Smooth muscle cell (in vitro differentiated cells): ENCODE measurements around the gene HILPDA. TPM values are rescaled to one million over a fixed set of nuclear protein-coding genes. Genes with fewer than 3 reads are reported as not detected.

ENCODE experiments used
- DNase-seq: peaks from one replicate; lab custom pipeline; 2025; ENCODE audit not compliant: unreplicated experiment; lab: John Stamatoyannopoulos, UW
- H2AFZ ChIP-seq: fragments of 200-600 bp; sonication (generic); 2 replicates; pipeline ENCODE4 v1.6.0; 2016; ENCODE audit warnings: antibody characterized with exemption, low read depth, mild to moderate bottlenecking
- H3F3A ChIP-seq: fragments of 200-600 bp; sonication (generic); 2 replicates; pipeline ENCODE4 v1.6.0; 2017; ENCODE audit warnings: antibody characterized with exemption, low read depth
- H3K27ac ChIP-seq: fragments of 200-600 bp; sonication (generic); 2 replicates; pipeline ENCODE4 v1.5.1; 2016; ENCODE audit warnings: low read depth, mild to moderate bottlenecking
- H3K27me3 ChIP-seq: fragments of 200-600 bp; sonication (generic); 2 replicates; pipeline ENCODE4 v1.6.1; 2016; ENCODE audit warnings: low read depth, mild to moderate bottlenecking
- H3K36me3 ChIP-seq: fragments of 200-600 bp; sonication (generic); 2 replicates; pipeline ENCODE4 v1.5.1; 2016; ENCODE audit warnings: low read depth
- H3K4me1 ChIP-seq: fragments of 200-600 bp; sonication (generic); 2 replicates; pipeline ENCODE4 v1.5.1; 2016; ENCODE audit warnings: low read depth
- H3K4me2 ChIP-seq: fragments of 200-600 bp; sonication (generic); 2 replicates; pipeline ENCODE4 v1.6.0; 2016; ENCODE audit warnings: mild to moderate bottlenecking
- H3K4me3 ChIP-seq: fragments of 200-600 bp; sonication (generic); 2 replicates; pipeline ENCODE4 v1.5.1; 2016; ENCODE audit warnings: mild to moderate bottlenecking
- H3K79me2 ChIP-seq: fragments of 200-600 bp; sonication (generic); 2 replicates; pipeline ENCODE4 v1.6.0; 2016; ENCODE audit warnings: low read depth, mild to moderate bottlenecking
- H3K9ac ChIP-seq: fragments of 200-600 bp; sonication (generic); 2 replicates; pipeline ENCODE4 v1.6.0; 2016; ENCODE audit warnings: low read depth
- H3K9me3 ChIP-seq: fragments of 200-600 bp; sonication (generic); replicated peaks from 2 replicates; pipeline ENCODE4 v1.5.1; 2016; ENCODE audit warnings: low read depth
- H4K20me1 ChIP-seq: fragments of 200-600 bp; sonication (generic); 2 replicates; pipeline ENCODE4 v1.6.0; 2016; ENCODE audit warnings: low read depth
- CTCF ChIP-seq: fragments of 200-600 bp; sonication (generic); IDR thresholded peaks from 2 replicates; pipeline ENCODE4 v1.5.1; 2017; ENCODE audit warnings: borderline replicate concordance, mild to moderate bottlenecking, antibody characterized with exemption; ENCODE audit not compliant: insufficient read depth, poor library complexity, severe bottlenecking
- WGBS: methylation state at CpG from one replicate; pipeline ENCODE4 v1.1.7; 2016; ENCODE audit warnings: low lambda C conversion rate; 5-methylcytosine and 5-hydroxymethylcytosine counted together
- polyA plus RNA-seq: library from polyadenylated mRNA; unstranded; fragments of >200 nt; fragmentation: Nextera tagmentation; extraction: Ambion mirVana; gene quantifications from 2 replicates; pipeline ENCODE4 v1.2.1, GENCODE V29; 2016
- total RNA-seq: library from RNA; depleted of rRNA; stranded (reverse); fragments of >200 nt; gene quantifications from 2 replicates; pipeline ENCODE4 v1.2.3, GENCODE V29; 2014

HILPDA gene
- total and polyA plus RNA-seq, 2 experiments from 2014 or later, result 37.5 to 90.2 TPM

GRCh38 chr7:128446306-128446705, 9.4 kb upstream of the HILPDA start:
- 83% methylated on average over 5 of the region's 5 CpGs for WGBS
- Histone ChIP-seq H3F3A (no peaks in the 10 kb centered on the region), H3K79me2 (no peaks in the 10 kb centered on the region), H3K4me2 (no peak overlapping the region), H3K9me3 (no peaks in the 10 kb centered on the region), H3K36me3 (no peaks in the 10 kb centered on the region), H2AFZ (no peak overlapping the region), H3K4me3 (no peak overlapping the region), H3K9ac (no peak overlapping the region), H4K20me1 (no peaks in the 10 kb centered on the region), H3K4me1 (no peaks in the 10 kb centered on the region), H3K27ac (no peak overlapping the region), H3K27me3 (no peaks in the 10 kb centered on the region)
- DNase-seq, result no peak
- TF ChIP-seq CTCF, result no peak

GRCh38 chr7:128447941-128448564, 7.6 kb upstream of the HILPDA start:
- TF ChIP-seq CTCF, result no peak
- Histone ChIP-seq H2AFZ (no peak overlapping the region), H3F3A (no peaks in the 10 kb centered on the region), H3K4me1 (no peaks in the 10 kb centered on the region), H3K79me2 (no peaks in the 10 kb centered on the region), H4K20me1 (no peaks in the 10 kb centered on the region), H3K9me3 (no peaks in the 10 kb centered on the region), H3K4me3 (no peak overlapping the region), H3K27ac (no peak overlapping the region), H3K36me3 (no peaks in the 10 kb centered on the region), H3K4me2 (no peak overlapping the region), H3K27me3 (no peaks in the 10 kb centered on the region), H3K9ac (no peak overlapping the region)
- DNase-seq, result no peak
- 73% methylated on average over 4 of the region's 4 CpGs for WGBS

- no peak overlapping the region for H3K9ac ChIP-seq
- H3K79me2 ChIP-seq, result no peaks in the 10 kb centered on the region
- H3K9me3 ChIP-seq, result no peaks in the 10 kb centered on the region
- H4K20me1 ChIP-seq, result no peaks in the 10 kb centered on the region
- no peak overlapping the region for H2AFZ ChIP-seq
- H3K36me3 ChIP-seq, result no peaks in the 10 kb centered on the region
- DNase-seq, result no peak
- no peaks in the 10 kb centered on the region for H3K27me3 ChIP-seq
- peaks cover 4% of the 10 kb centered on the region for H3K4me1 ChIP-seq
- H3K4me2 ChIP-seq, result no peak overlapping the region
- H3K4me3 ChIP-seq, result no peak overlapping the region
- TF ChIP-seq CTCF, result no peak
- no peak overlapping the region for H3K27ac ChIP-seq
- WGBS, result 95% methylated on average over 6 of the region's 6 CpGs
- no peaks in the 10 kb centered on the region for H3F3A ChIP-seq
Measured at GRCh38 chr7:128448751-128449302, 6.9 kb upstream of the HILPDA start.

GRCh38 chr7:128450409-128450808, 5.3 kb upstream of the HILPDA start:
- no peaks in the 10 kb centered on the region for H3K79me2 ChIP-seq
- no peak for TF ChIP-seq CTCF
- no peak overlapping the region for H3K4me2 ChIP-seq
- H4K20me1 ChIP-seq, result no peaks in the 10 kb centered on the region
- no peak overlapping the region for H3K4me3 ChIP-seq
- H3K27ac ChIP-seq, result no peak overlapping the region
- peaks cover 18% of the 10 kb centered on the region for H3K4me1 ChIP-seq
- 78% methylated on average over 4 of the region's 4 CpGs for WGBS
- H3K9ac ChIP-seq, result no peak overlapping the region
- no peaks in the 10 kb centered on the region for H3K27me3 ChIP-seq
- no peak for DNase-seq
- H3K36me3 ChIP-seq, result no peaks in the 10 kb centered on the region
- peaks cover 9% of the 10 kb centered on the region for H3F3A ChIP-seq
- no peaks in the 10 kb centered on the region for H3K9me3 ChIP-seq
- no peak overlapping the region for H2AFZ ChIP-seq
